Activated CD4-positive, alpha-beta memory T cell treated with anti-CD3 and anti-CD28 coated beads, Interleukin-2, amount 10 ng/mL, durations not matched to agents 7 days and 5 days (primary cell): ENCODE data around the gene FAM234B. TPM values are rescaled to one million over a fixed set of nuclear protein-coding genes. Genes with fewer than 3 reads are reported as not detected.
"Not testable (repeated sequence)": the region's sequence is repeated elsewhere in the genome, so short reads cannot be mapped to it uniquely, and the experiment has no call there.

ENCODE experiments used
- CTCF ChIA-PET: fragments of 350-600 bp; sonication (Branson Sonifier 250); formaldehyde crosslinking; loops from one replicate; lab custom pipeline; 2021; ENCODE audit warnings: antibody characterized with exemption, inconsistent platforms; lab: Charles Lee
- POLR2A ChIA-PET: fragments of 350-600 bp; sonication (Branson Sonifier 250); formaldehyde crosslinking; loops from one replicate; lab custom pipeline; 2021; ENCODE audit warnings: antibody characterized with exemption; lab: Charles Lee
- DNase-seq: peaks from one replicate; pipeline ENCODE4 v3.0.0-alpha.2; 2020
- H3K27ac Mint-ChIP-seq: one replicate; pipeline ENCODE4 v1.8.0; 2021; ENCODE audit warnings: mild to moderate bottlenecking, mixed read lengths
- H3K27me3 Mint-ChIP-seq: one replicate; pipeline ENCODE4 v1.8.0; 2021; ENCODE audit warnings: mixed read lengths
- H3K36me3 Mint-ChIP-seq: one replicate; pipeline ENCODE4 v1.8.0; 2021; ENCODE audit warnings: low read depth, mixed read lengths
- H3K4me1 Mint-ChIP-seq: one replicate; pipeline ENCODE4 v1.8.0; 2021; ENCODE audit warnings: mixed read lengths
- H3K4me3 Mint-ChIP-seq: one replicate; pipeline ENCODE4 v1.8.0; 2021; ENCODE audit warnings: mild to moderate bottlenecking, mixed read lengths
- H3K9me3 Mint-ChIP-seq: one replicate; pipeline ENCODE4 v1.8.0; 2021; ENCODE audit warnings: mixed read lengths
- total RNA-seq, 2 experiments: library from RNA; stranded (reverse); gene quantifications; one replicate each; pipeline ENCODE4 v1.2.3, GENCODE V29; 2021

Gene FAM234B
- total RNA-seq, 2 experiments from 2014 or later = 4.5 to 5.2 TPM

DNA sequence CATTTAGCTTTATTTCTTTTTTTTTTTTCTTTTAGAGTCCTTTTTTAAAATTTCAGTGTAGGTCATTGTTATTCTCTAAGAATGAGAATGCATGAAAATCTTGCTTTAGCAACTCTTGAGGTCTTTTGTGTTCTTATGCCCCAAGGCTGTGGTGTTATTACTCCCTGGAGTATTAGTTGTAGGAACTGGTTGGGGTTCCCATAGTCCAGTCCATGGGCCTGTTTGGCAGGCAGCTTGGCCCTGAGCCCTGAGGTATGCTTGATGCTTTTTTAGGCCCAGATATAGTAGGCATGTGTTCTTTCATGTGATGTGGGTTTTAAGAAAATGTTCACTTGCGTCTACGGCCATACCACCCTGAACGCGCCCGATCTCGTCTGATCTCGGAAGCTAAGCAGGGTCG lies 1.6 kb downstream of the FAM234B start:
- H3K9me3 Mint-ChIP-seq = no peaks in the 10 kb centered on the region
- H3K27me3 Mint-ChIP-seq = peaks cover 9% of the 10 kb centered on the region
- H3K27ac Mint-ChIP-seq = no peak overlapping the region
- CTCF ChIA-PET = interaction anchor here (1.4 to 4.6 kb wide), 3 partner anchors 165 to 232 kb away, joined by 4 to 23 read pairs (median 19); no protein-coding TSS in a partner anchor
- peaks cover 18% of the 10 kb centered on the region for H3K4me1 Mint-ChIP-seq
- no peak overlapping the region for H3K4me3 Mint-ChIP-seq
- POLR2A ChIA-PET = no interaction called here
- H3K36me3 Mint-ChIP-seq = peaks cover 3% of the 10 kb centered on the region
- no peak for DNase-seq

DNA sequence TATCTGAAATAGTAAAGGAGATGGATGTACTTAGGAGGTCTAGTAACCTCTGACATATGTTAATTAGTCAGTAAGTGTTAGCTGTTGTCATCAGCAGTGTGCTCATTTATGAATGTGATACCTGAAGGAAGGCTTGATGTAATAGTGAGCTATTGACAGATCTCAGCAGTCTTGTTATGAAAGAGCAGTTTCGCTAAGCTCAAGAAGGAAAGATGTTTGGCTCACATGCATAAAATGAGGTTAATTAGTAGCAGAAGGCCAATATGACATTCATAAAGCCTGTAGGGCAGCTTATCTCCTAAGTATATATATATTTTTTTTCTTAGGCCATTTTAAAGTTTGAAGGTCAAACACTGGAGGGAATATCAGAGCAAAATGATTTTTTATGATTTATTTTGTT lies 2.8 kb downstream of the FAM234B start:
- Mint-ChIP-seq H3K4me1 (peaks cover 18% of the 10 kb centered on the region), H3K27me3 (peaks cover 5% of the 10 kb centered on the region), H3K27ac (no peak overlapping the region), H3K9me3 (no peaks in the 10 kb centered on the region), H3K36me3 (peaks cover 3% of the 10 kb centered on the region), H3K4me3 (no peak overlapping the region)
- no peak for DNase-seq
- CTCF ChIA-PET = interaction anchor here (1.0 to 4.6 kb wide), 3 partner anchors 160 to 208 kb away, joined by 3 to 23 read pairs (median 19); no protein-coding TSS in a partner anchor
- POLR2A ChIA-PET = no interaction called here

DNA sequence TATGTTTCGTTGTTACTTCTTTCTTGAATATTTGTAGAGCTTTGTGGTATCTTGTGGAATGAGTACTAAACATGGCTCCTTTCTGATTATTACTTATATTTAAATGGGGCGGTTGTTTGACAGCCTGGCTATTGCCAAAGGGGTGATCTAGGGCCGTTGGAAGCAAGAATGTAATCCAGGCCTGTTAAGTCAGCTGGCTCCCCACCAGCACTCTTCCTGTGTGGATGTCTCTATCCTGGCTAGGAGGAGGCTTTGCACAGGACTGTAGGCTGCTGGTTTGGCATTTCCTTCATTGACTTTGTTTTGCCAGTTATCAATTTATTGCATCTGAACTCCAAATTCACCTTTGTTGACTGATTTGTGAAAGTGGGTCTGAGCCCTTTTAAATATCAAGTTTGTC lies 5.6 kb downstream of the FAM234B start:
- peaks cover 9% of the 10 kb centered on the region for H3K9me3 Mint-ChIP-seq
- DNase-seq = no peak
- no peaks in the 10 kb centered on the region for H3K27me3 Mint-ChIP-seq
- ChIA-PET CTCF (no interaction called here), POLR2A (no interaction called here)
- H3K4me1 Mint-ChIP-seq = peaks cover 13% of the 10 kb centered on the region
- peaks cover 3% of the 10 kb centered on the region for H3K36me3 Mint-ChIP-seq
- no peak overlapping the region for H3K4me3 Mint-ChIP-seq
- H3K27ac Mint-ChIP-seq = no peak overlapping the region

DNA sequence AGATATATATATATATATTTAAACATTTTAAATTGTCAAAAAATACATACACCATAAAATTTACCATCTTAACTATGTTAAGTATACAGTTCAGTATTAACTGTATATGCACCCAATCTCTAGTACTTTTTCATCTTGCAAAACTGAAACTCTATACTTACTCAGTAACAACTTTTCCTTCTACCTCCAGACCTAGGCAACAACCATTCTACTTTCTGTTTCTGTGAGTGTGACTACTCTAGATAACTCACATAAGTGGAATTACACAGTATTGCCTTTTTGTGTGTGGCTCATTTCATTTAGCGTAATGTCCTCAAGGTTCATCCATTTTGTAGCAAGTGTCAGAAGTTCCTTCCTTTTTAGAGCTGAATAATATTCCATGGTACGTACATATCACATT lies 8.2 kb downstream of the FAM234B start:
- no peak overlapping the region for H3K4me3 Mint-ChIP-seq
- H3K9me3 Mint-ChIP-seq = peaks cover 9% of the 10 kb centered on the region
- H3K36me3 Mint-ChIP-seq = peaks cover 3% of the 10 kb centered on the region
- H3K27me3 Mint-ChIP-seq = no peaks in the 10 kb centered on the region
- ChIA-PET POLR2A (no interaction called here), CTCF (no interaction called here)
- no peak for DNase-seq
- H3K27ac Mint-ChIP-seq = no peak overlapping the region
- peaks cover 2% of the 10 kb centered on the region for H3K4me1 Mint-ChIP-seq

DNA sequence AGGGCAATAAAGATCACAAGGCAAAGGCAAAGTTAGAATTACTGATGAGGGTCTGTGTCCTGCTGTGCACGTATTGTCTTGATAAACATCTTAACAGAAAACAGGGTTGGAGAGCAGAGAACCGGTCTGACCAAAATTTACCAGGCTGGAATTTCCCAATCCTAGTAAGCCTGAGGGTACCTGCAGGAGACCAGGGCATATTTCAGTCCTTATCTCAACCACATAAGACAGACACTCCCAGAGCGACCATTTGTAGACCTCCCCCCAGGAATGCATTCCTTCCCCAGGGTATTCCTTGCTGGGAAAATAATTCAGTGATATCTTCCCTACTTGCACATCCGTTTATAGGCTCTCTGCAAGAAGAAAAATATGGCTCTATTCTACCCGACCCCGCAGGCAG lies 9.4 kb downstream of the FAM234B start:
- H3K27me3 Mint-ChIP-seq, H3K4me3 Mint-ChIP-seq, H3K36me3 Mint-ChIP-seq, H3K9me3 Mint-ChIP-seq, DNase-seq, H3K27ac Mint-ChIP-seq, H3K4me1 Mint-ChIP-seq, CTCF ChIA-PET, POLR2A ChIA-PET: not testable (repeated sequence)

DNA sequence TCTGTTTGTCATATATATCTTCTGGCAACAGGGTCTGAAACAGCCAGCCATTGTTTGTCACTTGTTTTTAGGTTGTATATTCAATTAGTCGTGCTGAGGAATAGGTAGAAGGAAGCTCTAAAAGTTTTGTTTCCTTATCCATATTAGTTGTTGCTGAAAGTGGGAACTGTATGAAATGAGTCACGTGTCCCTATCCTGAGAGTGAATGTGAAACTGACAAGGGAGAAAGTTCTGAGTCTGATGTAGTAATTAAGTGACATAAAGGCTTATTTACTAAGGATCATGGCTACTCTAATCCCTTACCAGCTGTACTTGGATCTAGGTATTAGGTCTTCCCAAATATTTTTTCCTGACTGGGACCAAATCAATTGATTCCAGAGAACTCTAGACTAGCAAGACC lies 16.4 kb downstream of the FAM234B start:
- Mint-ChIP-seq H3K27me3 (no peaks in the 10 kb centered on the region), H3K9me3 (no peaks in the 10 kb centered on the region), H3K36me3 (no peaks in the 10 kb centered on the region), H3K27ac (no peak overlapping the region), H3K4me1 (no peaks in the 10 kb centered on the region), H3K4me3 (no peak overlapping the region)
- CTCF ChIA-PET = interaction anchor here (0.6 to 1.0 kb wide), 2 partner anchors 147 to 195 kb away, joined by 3 read pairs; no protein-coding TSS in a partner anchor
- POLR2A ChIA-PET = no interaction called here
- no peak for DNase-seq

DNA sequence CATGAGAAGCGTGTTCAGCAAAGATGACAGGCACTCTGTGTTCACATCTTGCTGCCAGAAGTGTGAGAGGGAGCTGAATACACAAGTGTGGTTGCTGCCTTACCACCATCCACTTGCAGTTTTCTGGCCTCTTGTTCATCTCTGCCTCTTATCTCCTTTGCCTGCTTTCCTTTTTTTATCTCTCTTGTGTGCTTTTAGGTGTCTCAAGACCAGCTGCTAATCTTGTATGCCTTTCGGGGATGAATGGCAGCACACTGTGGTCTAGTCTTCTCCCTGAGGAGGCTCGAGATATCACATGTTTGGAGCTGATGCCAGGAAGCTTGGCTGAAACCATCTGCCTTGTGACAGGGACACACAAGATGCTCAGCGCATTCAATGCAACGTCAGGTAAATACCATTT lies 17.2 kb downstream of the FAM234B start:
- ChIA-PET POLR2A (no interaction called here), CTCF (interaction anchor here (1.0 kb wide), 1 partner anchor 146 kb away, joined by 3 read pairs; no protein-coding TSS in a partner anchor)
- no peak for DNase-seq
- H3K36me3 Mint-ChIP-seq = no peaks in the 10 kb centered on the region
- H3K27me3 Mint-ChIP-seq = no peaks in the 10 kb centered on the region
- no peak overlapping the region for H3K4me3 Mint-ChIP-seq
- H3K9me3 Mint-ChIP-seq = no peaks in the 10 kb centered on the region
- H3K4me1 Mint-ChIP-seq = no peaks in the 10 kb centered on the region
- no peak overlapping the region for H3K27ac Mint-ChIP-seq

DNA sequence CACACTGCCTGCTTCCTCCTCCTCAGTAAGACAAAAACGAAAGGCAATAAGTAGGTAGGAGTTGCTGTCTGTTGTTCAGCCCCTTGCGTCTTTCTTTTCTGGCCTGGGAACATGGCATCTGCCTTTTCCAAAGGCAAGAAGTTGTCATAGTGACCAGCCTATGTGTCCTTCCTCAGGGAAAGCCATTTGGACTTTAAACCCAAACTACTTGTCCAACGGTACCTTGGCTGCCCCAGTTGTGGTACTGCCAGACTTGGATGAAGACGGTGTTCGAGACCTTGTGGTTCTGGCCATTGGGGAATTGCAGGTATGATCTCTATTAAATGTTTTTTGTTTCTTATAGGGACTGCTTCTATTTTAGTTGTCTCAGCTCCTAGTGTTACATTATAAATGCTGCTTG lies 18.5 kb downstream of the FAM234B start:
- ChIA-PET POLR2A (no interaction called here), CTCF (no interaction called here)
- Mint-ChIP-seq H3K36me3 (no peaks in the 10 kb centered on the region), H3K4me3 (no peak overlapping the region), H3K4me1 (peaks cover 4% of the 10 kb centered on the region), H3K9me3 (no peaks in the 10 kb centered on the region), H3K27ac (no peak overlapping the region), H3K27me3 (no peaks in the 10 kb centered on the region)
- DNase-seq = no peak

DNA sequence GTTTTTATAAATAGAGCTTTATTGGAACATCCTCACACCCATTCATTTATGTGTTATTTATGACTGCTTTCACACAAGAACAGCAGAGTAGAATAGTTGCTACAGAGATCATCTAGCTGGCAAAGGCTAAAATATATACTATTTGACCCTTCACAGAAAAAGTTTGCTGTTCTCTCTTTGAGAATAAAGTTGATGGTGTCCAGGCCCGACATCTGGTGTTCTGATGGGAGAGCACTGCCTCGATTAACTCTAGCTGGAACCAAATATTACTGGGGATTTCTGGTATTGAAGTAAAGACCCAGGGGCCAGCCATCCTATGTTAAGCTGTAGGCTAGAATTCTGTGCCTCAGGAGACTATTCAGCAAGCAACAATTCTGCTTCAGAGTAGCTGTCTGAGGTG lies 21.8 kb downstream of the FAM234B start:
- Mint-ChIP-seq H3K4me3 (no peak overlapping the region), H3K4me1 (peaks cover 8% of the 10 kb centered on the region), H3K27ac (no peak overlapping the region), H3K36me3 (peaks cover 9% of the 10 kb centered on the region), H3K9me3 (no peaks in the 10 kb centered on the region), H3K27me3 (no peaks in the 10 kb centered on the region)
- CTCF ChIA-PET = interaction anchor here (2.4 kb wide), 1 partner anchor 190 kb away, joined by 10 read pairs; no protein-coding TSS in a partner anchor
- POLR2A ChIA-PET = interaction anchor here (1.4 kb wide), 1 partner anchor 10 kb away, joined by 3 read pairs; no protein-coding TSS in a partner anchor
- no peak for DNase-seq

DNA sequence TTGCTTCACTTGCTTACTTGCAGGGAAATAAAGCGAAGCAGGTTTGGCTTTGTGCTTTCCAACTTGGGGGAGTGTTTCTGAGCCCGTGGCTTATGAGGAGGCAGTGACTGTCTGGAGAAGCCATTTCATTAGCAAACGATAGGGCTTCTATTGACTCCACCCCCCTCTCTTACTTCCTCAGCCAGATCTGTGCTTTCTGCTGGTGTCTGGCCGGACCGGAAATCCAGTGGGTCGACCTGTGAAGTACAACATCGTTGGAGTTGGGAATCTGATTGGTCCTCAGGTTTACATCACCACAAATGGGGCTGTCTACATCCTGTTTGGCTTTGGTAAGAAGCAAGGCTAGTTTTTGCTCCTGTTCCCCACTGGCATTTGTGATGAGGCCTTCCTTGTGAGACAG lies 22.3 kb downstream of the FAM234B start:
- peaks cover 9% of the 10 kb centered on the region for H3K36me3 Mint-ChIP-seq
- no peaks in the 10 kb centered on the region for H3K27me3 Mint-ChIP-seq
- H3K9me3 Mint-ChIP-seq = no peaks in the 10 kb centered on the region
- H3K27ac Mint-ChIP-seq = no peak overlapping the region
- no peak for DNase-seq
- H3K4me3 Mint-ChIP-seq = no peak overlapping the region
- POLR2A ChIA-PET = no interaction called here
- CTCF ChIA-PET = interaction anchor here (0.7 kb wide), 1 partner anchor 279 kb away, joined by 3 read pairs; no protein-coding TSS in a partner anchor
- peaks cover 8% of the 10 kb centered on the region for H3K4me1 Mint-ChIP-seq

DNA sequence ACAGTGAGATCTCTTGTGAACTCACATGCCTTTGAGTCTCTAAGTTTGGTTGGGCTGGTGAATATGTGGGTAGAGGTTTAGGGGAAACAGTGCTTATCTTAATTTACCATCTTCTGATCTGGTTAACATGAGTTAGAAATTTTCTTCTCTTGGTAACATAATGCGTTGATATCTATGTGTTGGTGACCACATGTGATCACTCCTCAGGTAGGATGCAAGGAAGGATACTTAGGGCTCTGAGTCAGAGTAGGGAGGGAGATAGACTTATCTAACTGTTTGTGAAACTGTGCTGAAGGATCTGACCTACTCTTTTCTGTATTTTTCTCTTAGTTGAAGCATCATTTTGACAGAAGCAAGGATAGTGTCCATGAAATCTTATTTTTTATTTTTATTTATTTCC lies 23.1 kb downstream of the FAM234B start:
- Mint-ChIP-seq H3K4me3 (no peak overlapping the region), H3K27ac (no peak overlapping the region), H3K36me3 (peaks cover 9% of the 10 kb centered on the region), H3K27me3 (no peaks in the 10 kb centered on the region), H3K9me3 (no peaks in the 10 kb centered on the region), H3K4me1 (peaks cover 8% of the 10 kb centered on the region)
- ChIA-PET CTCF (interaction anchor here (0.7 kb wide), 1 partner anchor 280 kb away, joined by 3 read pairs; no protein-coding TSS in a partner anchor), POLR2A (no interaction called here)
- DNase-seq = no peak

DNA sequence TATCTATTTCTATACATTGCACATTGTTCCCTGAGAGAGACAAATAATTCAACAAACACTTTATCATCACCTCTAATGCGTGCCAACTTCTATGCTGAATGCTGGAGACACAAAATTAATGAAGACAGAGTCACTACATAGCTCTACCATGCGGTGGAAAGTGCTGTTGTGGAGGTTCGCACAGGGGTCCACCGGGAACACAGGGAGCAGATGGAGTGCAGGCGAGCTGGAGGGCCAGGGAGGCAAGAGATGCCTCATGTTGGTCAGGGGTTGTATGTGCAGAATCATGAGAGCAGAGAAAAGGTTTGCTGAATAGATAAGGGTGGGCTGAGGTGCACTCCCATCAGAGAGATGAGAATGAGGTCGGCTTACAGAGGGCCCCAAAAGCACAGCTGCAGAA lies 25.2 kb downstream of the FAM234B start:
- H3K4me3 Mint-ChIP-seq = no peak overlapping the region
- POLR2A ChIA-PET = no interaction called here
- no peaks in the 10 kb centered on the region for H3K27me3 Mint-ChIP-seq
- H3K36me3 Mint-ChIP-seq = peaks cover 9% of the 10 kb centered on the region
- peaks cover 8% of the 10 kb centered on the region for H3K4me1 Mint-ChIP-seq
- no peak overlapping the region for H3K27ac Mint-ChIP-seq
- no peak for DNase-seq
- no peaks in the 10 kb centered on the region for H3K9me3 Mint-ChIP-seq
- CTCF ChIA-PET = interaction anchor here (1.1 kb wide), 1 partner anchor 142 kb away, joined by 3 read pairs; no protein-coding TSS in a partner anchor

DNA sequence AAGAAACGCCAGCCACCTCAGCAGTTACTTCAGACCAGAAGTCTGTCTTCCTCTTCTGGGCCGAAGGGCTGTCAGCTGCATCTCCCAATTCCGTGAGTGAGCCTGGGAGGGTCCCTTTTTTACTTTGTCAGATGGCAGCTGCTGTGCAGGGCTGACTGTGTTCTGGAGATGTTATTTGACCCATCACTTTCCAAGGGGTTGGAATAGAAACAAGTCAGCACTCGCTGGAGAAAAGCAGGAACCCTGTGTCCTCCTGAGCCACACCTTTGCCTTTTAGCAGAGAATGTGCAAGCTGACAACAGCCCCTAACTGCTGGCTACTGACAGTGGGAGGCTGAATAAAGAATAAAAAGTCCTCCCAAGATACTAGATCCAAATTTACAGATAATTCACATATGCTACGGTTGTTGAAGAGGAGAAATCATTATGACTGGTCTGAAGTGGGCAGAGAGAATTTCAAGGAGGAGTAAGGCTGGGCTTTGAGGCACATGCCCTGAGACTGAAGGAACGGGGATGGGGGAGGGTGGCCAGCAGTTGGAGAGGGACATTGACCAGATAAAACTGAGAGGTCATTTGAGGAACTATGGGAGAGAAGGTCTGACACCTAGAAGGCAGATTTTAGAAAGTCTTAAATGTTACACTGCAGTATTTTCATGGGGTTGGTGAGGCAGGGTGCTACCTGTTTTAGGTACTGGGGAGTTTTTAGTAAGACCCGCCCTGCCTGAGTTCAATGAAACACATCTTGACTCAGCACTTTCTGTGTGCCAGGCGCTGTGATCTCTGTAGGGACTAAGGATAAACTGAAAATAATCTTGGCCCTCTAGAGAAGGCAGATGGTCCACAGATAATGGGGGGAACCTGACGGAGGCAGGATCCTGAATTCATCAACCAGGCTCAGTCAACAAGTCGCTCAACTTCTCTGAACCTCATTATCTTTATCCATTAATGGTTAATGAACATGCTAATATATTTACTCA lies 27.4 kb downstream of the FAM234B start:
- Mint-ChIP-seq H3K27ac (no peak overlapping the region), H3K4me1 (peaks cover 8% of the 10 kb centered on the region), H3K9me3 (no peaks in the 10 kb centered on the region), H3K4me3 (no peak overlapping the region), H3K27me3 (no peaks in the 10 kb centered on the region), H3K36me3 (peaks cover 13% of the 10 kb centered on the region)
- POLR2A ChIA-PET = no interaction called here
- CTCF ChIA-PET = no interaction called here
- no peak for DNase-seq
